HG02763 (cell line): ENCODE measurements around the gene HRAS.
"Not testable (repeated sequence)": the region's sequence is repeated elsewhere in the genome, so short reads cannot be mapped to it uniquely, and the experiment has no call there.

Experiments
- ATAC-seq: cut with Tn5 transposase; IDR thresholded peaks from one replicate; pipeline ENCODE4 v1.9.1; 2021; ENCODE audit warnings: mild to moderate bottlenecking, moderate library complexity; ENCODE audit not compliant: unreplicated experiment

HRAS gene

DNA sequence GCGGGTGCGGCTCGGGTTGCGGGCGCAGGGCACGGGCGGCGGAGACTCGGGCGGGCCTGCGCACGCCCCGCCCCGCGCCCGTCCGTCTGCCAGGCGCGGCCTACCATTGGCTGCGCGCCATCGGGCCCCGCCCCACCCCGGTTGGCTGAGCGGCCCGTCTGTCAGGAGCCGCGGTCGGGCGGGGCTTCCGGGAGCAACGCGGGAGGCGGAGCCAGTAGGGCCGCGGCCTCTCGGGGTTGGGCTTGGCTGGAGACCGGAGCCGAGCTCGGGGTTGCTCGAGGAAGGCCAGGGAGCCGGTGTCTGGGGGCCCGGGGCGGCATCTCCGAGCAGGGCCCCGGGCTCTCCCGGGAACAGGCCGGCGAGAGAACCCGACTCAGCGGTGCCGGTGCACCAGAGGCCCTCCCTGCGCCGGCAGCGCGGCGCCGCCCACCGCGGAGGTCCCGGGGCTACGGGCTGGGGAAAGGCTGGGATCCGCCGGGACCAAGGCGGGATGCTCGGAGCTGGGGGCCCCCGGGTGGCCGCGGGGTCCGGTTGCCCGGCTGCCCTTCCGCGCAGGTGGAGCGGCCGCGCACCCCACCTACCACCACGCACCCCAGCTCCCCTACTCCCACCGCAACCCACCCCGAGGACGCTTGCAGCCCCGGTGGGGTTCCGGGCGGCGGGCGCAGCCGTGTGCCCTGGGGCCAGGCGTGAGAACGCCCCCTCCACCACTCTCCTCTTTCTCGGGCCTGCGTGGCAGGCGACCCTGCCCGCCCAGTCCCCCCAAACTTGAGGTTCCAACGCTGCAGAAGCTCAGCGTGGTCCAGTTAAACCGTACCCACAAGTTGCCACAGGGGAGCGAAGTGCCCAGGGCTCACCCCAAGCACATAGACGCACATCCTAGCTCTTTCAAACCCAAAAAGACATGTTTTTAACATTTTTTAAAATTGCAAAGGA lies at the start of gene HRAS:
Gene HRAS (minus strand): TSS at position 58 of the 936 bp plus-strand sequence.
- peak; percentile 63 for ATAC-seq

- no peak for ATAC-seq
These were observed 48.9 kb upstream of the HRAS start for GRCh38 chr11:584287-584686.

DNA sequence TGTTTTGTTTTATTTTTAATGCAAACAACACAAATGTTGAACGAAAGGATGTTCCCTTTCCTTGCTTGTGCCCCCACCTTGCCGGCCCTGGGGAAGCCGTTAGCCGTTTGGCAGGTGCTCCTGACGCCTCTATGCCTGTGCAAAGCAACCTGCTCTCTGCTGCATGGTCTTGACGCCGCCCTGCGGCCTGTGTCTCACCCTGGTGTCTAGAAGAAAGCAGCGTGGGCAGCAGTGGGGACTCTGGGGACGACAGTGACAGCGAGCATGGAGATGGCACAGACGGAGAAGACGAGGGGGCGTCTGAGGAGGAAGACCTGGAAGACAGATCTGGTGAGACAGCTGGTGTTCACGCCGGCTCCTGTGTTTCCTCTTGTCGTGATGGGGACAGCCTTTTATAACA lies 46.4 kb upstream of the HRAS start:
- no peak for ATAC-seq

- ATAC-seq, result no peak
These were observed 46.0 kb upstream of the HRAS start for GRCh38 chr11:581342-581741.

GRCh38 chr11:579830-580601 lies 44.6 kb upstream of the HRAS start:
- no peak for ATAC-seq

- ATAC-seq, result no peak
These were observed 43.1 kb upstream of the HRAS start for GRCh38 chr11:578276-579035.

DNA sequence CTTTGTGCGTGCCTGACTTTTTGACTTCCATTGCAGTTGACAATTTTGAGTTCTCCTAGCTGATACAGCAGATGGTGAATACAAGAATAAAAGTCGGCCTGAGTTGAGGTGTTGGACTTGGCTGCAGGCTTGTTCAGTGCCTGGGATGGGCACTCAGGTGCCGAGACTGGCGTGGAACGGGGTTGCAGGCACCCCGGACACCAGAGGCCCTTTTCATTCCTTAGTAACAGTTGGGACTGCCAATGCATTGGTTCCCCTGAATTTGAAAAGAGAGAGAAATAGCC lies 42.2 kb upstream of the HRAS start:
- no peak for ATAC-seq

- no peak for ATAC-seq
These were observed 41.6 kb upstream of the HRAS start for GRCh38 chr11:576811-577610.

DNA sequence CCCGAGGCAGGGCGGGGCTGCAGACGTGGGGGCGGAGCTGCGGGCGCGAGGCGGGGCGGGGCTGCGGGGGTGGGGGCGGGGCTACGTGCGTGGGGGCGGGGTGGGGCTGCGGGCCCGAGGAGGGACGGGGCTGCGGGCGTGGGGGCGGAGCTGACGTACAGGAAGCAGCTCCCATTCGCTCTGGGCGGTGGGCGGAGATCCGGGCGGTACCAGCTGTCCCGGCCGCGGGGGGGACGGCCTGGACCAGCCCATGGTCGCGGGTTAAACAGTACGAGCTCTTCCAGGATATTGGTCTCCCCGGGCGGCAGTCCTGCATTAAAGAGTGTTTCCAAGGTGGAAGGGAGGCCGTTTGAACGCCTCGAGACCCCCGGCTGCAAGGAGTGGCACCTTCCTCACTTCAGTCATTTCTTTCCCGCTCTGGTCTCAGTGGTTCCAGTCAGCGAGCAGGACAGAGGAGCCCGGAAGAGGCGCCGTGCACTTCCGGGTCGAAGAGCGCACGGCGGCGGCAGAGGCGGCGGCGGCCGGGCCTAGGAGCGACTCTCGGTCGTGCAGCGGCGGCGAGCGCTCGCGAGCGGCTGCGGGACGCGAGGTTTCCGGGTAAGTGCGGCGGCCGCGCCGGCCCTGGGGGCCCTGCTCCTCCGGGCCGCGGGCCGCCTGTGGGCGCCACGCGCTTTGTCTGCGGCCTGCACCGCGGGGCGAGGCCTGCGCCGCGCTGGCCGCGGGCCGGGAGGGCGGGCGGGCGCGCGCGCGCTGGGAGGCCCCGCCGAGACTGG lies 40.8 kb upstream of the HRAS start, which contains the start of gene PHRF1:
Gene PHRF1 (plus strand): TSS at position 475 of the 773 bp plus-strand sequence. CDS start 5,043 bp downstream, outside the sequence.
- ATAC-seq, result peak; percentile 88

DNA sequence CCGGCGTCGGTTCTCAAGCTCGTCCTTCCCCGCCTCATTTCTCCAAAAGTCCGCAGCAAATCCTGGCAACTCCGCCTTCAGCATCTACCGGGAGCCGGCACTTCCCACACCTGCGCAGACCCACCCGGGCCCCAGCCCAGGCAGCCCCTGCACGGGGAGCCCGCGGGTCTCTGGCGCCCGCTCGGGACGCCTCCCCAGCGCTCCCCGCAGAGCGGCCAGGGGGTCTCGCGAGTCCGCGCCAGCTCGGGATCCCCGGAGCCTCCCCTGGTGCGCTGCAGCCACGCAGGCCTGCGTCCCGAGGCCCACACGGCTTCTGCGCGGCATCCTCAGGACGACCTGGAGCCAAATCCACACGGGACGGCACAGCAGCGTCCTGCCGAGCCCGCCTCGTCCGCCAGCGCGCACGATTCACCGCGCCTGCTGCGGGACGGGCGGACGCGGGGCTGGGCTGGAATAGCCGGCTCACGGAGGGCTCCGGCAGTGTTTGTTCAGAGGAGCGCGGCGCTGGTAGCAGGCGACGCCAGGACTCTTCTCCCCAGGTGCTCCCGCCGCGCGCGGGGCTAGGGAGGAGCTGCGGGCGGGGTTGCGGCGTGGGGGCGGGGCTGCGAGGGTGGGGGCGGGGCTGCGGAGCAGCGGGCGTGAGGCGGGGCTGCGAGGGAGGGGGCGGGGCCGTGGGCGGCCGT lies 40.1 kb upstream of the HRAS start:
- peak; percentile 38 for ATAC-seq

DNA sequence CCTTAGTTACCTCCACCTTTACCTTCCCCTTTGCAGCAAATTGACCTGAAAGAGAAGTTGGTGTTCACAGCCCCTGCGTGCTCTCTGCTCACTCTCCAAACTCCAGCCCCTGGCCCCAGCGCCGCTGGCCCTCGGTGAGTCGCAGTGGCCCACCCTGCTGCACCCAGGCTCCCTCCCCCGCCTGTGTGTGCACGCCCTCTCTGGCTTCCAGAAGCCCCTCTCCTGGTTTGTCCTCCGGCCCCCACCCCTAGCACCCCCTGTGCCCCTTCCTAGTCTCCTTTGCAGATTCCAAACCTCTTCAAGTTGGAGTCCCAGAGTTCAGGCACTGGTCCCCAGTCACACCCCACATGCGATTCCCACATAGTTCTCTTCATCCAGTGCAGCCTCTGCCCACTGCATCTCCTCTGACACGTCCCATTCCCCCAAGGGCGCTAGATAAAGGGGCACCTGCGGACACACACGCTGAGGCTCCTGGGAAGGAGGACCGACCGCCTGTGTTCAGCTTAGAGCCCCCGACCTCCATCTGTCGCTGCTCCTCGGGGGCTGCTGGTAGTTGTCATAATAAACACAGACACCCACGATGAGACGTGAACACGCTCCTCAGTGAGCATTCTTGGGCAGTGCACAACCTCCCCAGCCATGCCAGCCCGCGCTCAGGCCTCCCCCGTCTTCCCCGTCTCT lies 39.4 kb upstream of the HRAS start:
- ATAC-seq, result no peak

GRCh38 chr11:574031-574570 lies 38.7 kb upstream of the HRAS start:
- ATAC-seq, result not testable (repeated sequence)

- no peak for ATAC-seq
These were observed 37.9 kb upstream of the HRAS start for GRCh38 chr11:573146-573759.

GRCh38 chr11:571802-572185 lies 36.4 kb upstream of the HRAS start:
- ATAC-seq, result no peak

DNA sequence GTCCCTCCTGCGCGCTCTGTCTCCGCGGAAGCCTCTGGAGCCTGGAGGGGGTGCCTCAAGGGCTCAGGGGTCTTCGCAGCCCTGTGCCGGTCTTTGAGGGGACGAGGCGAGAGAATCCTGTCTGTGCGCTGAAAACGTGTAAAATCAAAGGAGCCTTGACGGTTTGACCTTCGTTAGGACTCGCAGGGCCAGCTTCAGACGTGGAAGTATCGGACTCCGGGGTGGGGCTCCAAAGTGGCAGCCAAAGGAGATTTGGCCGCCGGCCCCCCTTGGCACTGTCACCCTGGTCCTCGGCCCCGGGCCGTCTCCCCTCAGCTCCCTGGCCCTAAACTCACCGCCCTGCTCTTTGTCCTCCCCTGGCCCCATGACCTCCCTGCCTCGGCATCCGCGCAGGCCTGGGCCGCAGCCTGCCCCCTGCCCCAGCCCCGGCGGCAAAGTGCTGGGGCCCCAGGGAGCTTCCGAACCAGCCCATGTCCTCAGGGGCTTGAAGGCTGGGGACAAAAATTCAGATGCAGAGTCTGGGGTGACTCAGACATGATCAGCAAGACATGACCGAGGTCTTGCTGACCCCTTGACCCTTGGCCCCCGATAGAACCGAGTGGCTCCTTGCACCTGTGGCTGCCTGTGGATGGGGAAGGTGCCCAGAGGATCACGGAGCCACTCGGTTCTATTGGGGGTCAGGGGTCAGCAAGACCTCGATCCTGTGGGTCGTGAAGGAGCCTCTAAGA lies 33.9 kb upstream of the HRAS start:
- ATAC-seq, result no peak

- peak; percentile 86 for ATAC-seq
These were observed 33.2 kb upstream of the HRAS start for GRCh38 chr11:568306-569157.
